ENCODE results near the gene RNASE12.

- TF ChIP-seq, protein P1, sequence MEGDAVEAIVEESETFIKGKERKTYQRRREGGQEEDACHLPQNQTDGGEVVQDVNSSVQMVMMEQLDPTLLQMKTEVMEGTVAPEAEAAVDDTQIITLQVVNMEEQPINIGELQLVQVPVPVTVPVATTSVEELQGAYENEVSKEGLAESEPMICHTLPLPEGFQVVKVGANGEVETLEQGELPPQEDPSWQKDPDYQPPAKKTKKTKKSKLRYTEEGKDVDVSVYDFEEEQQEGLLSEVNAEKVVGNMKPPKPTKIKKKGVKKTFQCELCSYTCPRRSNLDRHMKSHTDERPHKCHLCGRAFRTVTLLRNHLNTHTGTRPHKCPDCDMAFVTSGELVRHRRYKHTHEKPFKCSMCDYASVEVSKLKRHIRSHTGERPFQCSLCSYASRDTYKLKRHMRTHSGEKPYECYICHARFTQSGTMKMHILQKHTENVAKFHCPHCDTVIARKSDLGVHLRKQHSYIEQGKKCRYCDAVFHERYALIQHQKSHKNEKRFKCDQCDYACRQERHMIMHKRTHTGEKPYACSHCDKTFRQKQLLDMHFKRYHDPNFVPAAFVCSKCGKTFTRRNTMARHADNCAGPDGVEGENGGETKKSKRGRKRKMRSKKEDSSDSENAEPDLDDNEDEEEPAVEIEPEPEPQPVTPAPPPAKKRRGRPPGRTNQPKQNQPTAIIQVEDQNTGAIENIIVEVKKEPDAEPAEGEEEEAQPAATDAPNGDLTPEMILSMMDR (IDR thresholded peaks at IDR 0.05 in 2 of 3, conservative IDR thresholded peaks at IDR 0.05 in 1 of 3; ENCODE audit: borderline replicate concordance in 1 of 3, insufficient read depth in 1 of 3, low read depth in 2 of 3, low read length in 2 of 3): no peak
- TF ChIP-seq RAD21 (IDR thresholded peaks at IDR 0.05; ENCODE audit: low read depth) (no peak), EZH2 (IDR thresholded peaks at IDR 0.05) (no peak), POLR2A (IDR thresholded peaks at IDR 0.05; ENCODE audit: borderline replicate concordance, extremely low read depth, insufficient read depth, insufficient read length) (no peak), POLR2AphosphoS5 (IDR thresholded peaks at IDR 0.05; ENCODE audit: low read depth, low read length) (no peak), CEBPB (IDR thresholded peaks at IDR 0.05; ENCODE audit: low read depth) (no peak), SIN3A (IDR thresholded peaks at IDR 0.05; ENCODE audit: low read depth) (no peak), TCF7L2 (IDR thresholded peaks at IDR 0.05; ENCODE audit: borderline replicate concordance, extremely low read depth, insufficient read depth, insufficient read length) (no peak), EGR1 (IDR thresholded peaks at IDR 0.05; ENCODE audit: low read depth) (no peak), REST (IDR thresholded peaks at IDR 0.05; ENCODE audit: low read depth) (no peak), ELF1 (IDR thresholded peaks at IDR 0.05; ENCODE audit: borderline replicate concordance, low read depth) (no peak)
- TF ChIP-seq, protein P2, sequence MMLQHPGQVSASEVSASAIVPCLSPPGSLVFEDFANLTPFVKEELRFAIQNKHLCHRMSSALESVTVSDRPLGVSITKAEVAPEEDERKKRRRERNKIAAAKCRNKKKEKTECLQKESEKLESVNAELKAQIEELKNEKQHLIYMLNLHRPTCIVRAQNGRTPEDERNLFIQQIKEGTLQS (IDR thresholded peaks at IDR 0.05): no peak
- TF ChIP-seq, protein P3, sequence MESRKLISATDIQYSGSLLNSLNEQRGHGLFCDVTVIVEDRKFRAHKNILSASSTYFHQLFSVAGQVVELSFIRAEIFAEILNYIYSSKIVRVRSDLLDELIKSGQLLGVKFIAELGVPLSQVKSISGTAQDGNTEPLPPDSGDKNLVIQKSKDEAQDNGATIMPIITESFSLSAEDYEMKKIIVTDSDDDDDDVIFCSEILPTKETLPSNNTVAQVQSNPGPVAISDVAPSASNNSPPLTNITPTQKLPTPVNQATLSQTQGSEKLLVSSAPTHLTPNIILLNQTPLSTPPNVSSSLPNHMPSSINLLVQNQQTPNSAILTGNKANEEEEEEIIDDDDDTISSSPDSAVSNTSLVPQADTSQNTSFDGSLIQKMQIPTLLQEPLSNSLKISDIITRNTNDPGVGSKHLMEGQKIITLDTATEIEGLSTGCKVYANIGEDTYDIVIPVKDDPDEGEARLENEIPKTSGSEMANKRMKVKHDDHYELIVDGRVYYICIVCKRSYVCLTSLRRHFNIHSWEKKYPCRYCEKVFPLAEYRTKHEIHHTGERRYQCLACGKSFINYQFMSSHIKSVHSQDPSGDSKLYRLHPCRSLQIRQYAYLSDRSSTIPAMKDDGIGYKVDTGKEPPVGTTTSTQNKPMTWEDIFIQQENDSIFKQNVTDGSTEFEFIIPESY (IDR thresholded peaks at IDR 0.05; ENCODE audit: extremely low read depth, insufficient replicate concordance, low read length): no peak
These were observed 20.1 kb upstream of the RNASE12 start for GRCh38 chr14:20611277-20611676.

All from HCT116 (cell line).